GM12865 (cell line): ENCODE measurements around the gene CLIC6.

ENCODE experiments used
- DNase-seq: peaks from one replicate; pipeline ENCODE4 v3.0.0; 2010; ENCODE audit warnings: low read depth
- H3K4me3 ChIP-seq: 2 replicates; pipeline ENCODE4 v1.5.1; 2011; ENCODE audit warnings: mild to moderate bottlenecking, low read depth, low read length, control low read depth
- TF ChIP-seq, protein P1 (sequence below): IDR thresholded peaks from 2 replicates; pipeline ENCODE4 v1.5.1; 2011; ENCODE audit warnings: low read length, control low read depth, low read depth, inconsistent platforms; ENCODE audit not compliant: insufficient read depth; ENCODE audit errors: missing control alignments

The CLIC6 gene

DNA sequence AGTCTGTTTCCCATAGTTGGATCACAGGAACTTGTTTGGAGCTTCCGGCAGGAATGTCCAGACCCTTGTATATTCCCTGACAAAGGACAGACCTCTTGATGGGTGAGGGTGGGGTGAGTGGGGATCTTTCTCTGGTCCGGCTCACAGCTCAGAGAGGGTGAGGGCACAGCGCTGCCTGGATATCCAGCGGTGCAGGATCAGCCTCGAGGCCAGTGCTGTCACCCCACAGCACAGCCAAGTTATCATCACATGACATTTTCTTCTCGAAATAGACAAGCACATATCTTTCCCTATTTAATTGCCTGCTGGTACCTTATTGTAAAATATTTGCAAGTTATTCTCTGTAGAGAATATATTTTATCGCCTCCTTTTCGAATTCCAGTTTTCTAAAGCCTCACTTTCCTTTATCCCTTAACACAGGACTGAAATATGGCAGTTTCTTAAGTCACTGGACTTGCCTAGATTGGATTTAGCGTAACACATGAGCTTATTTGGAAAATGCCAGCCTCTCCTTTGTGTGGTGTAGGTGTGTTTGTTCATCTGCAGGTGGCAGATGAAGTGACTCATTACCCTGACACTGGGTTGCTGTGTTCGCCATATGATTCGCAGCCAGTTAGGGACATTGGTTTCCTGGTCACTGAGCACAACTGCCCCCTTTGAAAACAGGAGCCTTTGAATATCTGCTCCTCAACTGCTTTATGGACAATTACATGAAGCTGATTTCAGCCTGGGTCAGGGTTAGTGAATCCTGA, 21.4 kb downstream of the CLIC6 start:
- H3K4me3 ChIP-seq, result no peak overlapping the region
- no peak for DNase-seq
- TF ChIP-seq, protein P1, sequence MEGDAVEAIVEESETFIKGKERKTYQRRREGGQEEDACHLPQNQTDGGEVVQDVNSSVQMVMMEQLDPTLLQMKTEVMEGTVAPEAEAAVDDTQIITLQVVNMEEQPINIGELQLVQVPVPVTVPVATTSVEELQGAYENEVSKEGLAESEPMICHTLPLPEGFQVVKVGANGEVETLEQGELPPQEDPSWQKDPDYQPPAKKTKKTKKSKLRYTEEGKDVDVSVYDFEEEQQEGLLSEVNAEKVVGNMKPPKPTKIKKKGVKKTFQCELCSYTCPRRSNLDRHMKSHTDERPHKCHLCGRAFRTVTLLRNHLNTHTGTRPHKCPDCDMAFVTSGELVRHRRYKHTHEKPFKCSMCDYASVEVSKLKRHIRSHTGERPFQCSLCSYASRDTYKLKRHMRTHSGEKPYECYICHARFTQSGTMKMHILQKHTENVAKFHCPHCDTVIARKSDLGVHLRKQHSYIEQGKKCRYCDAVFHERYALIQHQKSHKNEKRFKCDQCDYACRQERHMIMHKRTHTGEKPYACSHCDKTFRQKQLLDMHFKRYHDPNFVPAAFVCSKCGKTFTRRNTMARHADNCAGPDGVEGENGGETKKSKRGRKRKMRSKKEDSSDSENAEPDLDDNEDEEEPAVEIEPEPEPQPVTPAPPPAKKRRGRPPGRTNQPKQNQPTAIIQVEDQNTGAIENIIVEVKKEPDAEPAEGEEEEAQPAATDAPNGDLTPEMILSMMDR, result no peak

DNA sequence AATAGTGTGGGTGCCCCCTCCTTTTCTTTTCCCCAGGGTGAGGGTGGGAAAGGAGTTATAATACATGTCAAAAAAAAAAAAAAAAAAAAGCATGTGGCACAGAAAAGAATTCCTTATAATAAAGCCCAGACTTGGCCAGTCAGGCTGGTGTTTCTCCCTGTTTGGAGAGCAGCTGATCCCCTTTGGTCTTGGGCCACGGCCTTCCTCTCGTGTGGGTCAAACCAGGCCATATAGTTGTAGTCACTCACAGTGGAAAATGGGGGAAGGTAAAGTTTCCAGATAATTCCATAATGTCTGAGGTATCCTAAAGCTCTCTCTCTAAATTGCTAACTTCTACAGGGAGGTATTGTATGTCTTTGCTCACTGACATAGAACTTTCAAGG, 22.0 kb downstream of the CLIC6 start:
- no peak for DNase-seq
- no peak overlapping the region for H3K4me3 ChIP-seq
- TF ChIP-seq, protein P1, result no peak

DNA sequence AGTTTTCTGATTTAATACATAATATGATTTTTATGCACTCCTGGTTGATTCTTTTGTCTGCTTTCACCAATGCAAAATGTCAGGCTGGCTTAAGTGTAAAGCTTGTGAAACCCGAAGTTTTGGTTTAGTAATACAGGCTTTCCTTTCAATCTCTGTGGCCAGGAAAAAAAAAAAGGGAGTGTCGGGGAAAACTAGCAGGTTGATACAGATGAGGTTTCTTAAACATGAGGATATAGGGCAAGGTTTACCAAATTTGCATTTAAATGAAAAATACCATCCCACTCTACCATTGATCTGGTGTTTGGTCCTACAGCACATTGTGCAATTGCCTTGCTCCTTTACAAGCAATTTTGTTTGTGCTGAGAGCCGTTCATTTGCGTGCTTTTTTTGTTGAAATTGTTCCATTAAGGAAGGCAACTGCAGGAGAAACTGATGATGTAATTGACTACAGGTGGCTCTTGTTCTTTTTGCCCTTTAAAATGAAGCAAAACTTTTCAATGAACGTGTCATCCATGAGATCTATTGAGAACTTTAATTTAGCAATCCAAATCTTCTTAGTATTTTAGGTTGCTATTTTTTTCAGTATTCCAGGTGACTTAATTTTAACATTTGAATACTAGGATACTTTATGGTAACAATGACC, 22.7 kb downstream of the CLIC6 start:
- no peak for DNase-seq
- H3K4me3 ChIP-seq, result no peak overlapping the region
- TF ChIP-seq, protein P1, result no peak

DNA sequence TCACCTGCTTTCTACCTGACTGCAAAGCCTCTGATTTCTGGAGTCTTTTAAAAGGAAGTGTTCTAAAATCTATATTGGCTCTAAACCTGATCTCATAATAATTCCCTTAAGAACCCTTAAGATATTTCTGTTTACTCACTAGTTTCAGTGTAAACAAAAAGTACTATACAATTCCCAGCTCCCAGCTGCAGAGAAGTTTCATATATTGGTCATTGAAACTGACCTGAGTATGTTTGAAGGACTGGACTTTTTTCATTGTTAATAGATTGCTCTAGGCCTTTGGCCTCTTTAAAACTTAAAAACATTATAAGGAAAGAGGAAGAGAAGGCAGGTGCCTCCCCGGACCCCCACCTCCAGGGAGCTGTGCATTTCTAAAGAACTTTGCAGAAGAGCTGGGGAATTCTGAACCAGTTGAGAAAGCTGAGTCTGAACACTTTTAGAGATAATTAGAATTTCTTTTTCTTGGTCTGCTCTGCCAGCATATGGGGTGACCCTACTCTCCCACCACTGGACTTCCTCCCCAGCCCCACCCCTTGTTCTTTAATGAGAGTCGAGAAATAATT, 23.7 kb downstream of the CLIC6 start:
- DNase-seq, result no peak
- TF ChIP-seq, protein P1, result no peak
- no peak overlapping the region; the same call in 1 of the 2 replicates for H3K4me3 ChIP-seq

DNA sequence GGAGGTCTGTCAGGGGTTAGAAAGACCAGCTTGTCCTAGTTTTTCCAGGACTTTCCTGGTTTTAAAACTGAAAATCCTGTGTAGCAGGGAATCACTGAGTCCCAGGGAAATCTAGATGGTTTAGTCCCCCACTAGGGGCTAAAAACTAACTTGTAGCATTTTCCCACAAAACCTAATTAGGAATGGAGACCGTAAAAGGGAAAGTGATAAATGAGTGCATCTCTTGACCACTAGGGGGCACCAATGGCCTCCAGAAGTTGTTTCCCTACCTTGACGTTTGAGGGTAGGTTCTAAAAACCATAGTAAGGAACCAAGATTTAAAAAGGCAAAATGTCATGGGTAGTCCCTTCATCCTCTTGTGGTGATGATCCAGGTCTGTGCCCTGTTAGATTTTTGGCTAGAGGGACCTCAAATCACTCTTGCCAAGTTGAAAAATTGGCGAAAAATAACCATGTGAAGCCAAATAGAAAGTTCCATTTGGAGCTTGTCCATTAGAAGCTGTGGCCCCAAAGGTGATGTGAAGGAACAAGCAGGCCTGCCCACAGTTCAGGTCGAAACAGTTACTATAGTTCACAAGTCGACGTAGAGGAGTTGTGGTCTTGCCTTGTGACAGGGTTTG, 24.5 kb downstream of the CLIC6 start:
- DNase-seq, result peak; percentile 76
- TF ChIP-seq, protein P1, result peak; percentile 75
- no peak overlapping the region; the same call in 1 of the 2 replicates for H3K4me3 ChIP-seq

DNA sequence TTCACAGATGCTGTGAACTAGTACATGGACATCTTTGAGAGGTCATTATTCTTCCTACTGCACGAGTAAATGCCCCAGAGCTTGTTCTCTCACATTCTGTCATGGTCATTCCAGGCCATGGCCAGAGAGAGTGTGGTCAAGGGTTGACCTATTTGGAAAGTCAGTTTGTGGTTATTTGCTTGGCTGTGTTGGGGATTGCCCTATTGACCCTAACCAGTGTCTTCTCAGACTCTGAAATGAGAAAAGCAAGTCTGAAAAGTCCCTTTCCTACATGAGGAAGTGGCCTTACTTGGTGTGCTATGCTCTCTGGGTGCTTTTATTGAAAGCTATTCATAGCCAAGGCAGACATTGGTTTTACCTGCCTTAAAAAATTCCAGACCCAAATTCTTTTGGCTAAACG, 26.6 kb downstream of the CLIC6 start:
- DNase-seq, result peak; percentile 86

More for the DNA sequence above, 26.6 kb downstream of the CLIC6 start:
- TF ChIP-seq, protein P1, result no peak
- no peak overlapping the region for H3K4me3 ChIP-seq
